Right lung (tissue), 5 donors: ENCODE measurements around the gene GABRB2. TPM values are rescaled to one million over a fixed set of nuclear protein-coding genes. Genes with fewer than 3 reads are reported as not detected.
"Not testable (repeated sequence)": the region's sequence is repeated elsewhere in the genome, so short reads cannot be mapped to it uniquely, and the experiment has no call there.

ENCODE experiments used
- DNase-seq, 2 donors: peaks; one replicate each; pipeline ENCODE4 v3.0.0-alpha.2; 2013
- polyA plus RNA-seq, 5 donors: library from polyadenylated mRNA; unstranded; fragments of 120-200 nt; gene quantifications; one replicate each; pipeline versions ENCODE4 v1.2.1 to v1.2.3, GENCODE V29; 2013; ENCODE audit warnings: inconsistent platforms in 1 of 5, low replicate concordance in 1 of 5; ENCODE audit not compliant: insufficient read length in 5 of 5, insufficient read depth in 1 of 5

Gene GABRB2
- polyA plus RNA-seq, 5 donors = 1.1 to 2.9 (median 1.8) TPM

DNA sequence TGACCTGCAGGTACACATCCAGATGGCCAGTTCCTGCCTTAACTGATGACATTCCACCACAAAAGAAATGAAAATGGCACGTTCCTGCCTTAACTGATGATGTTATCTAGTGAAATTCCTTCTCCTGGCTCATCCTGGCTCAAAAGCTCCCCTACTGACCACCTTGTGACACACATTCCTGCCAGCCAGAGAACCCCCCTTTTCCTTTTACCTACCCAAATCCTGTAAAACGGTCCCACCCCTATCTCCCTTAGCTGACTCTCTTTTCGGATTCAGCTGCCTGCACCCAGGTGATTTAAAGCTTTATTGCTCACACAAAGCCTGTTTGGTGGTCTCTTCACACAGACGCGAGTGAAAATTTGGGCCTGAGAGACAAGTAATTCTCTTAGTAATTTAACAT lies 300.7 kb downstream of the GABRB2 start:
- DNase-seq = not testable (repeated sequence)

Other genes starting within 250 kb of the GABRB2 start
- not detected for gene GABRA6, start 139.0 kb upstream of the GABRB2 start, polyA plus RNA-seq